Forelimb muscle (tissue), 1 donor: Measurements from ENCODE around the gene FABP7. TPM values are rescaled to one million over a fixed set of nuclear protein-coding genes. Genes with fewer than 3 reads are reported as not detected.

Source experiments
- DNase-seq: peaks from one replicate; pipeline ENCODE4 v3.0.0-alpha.2; 2013; ENCODE audit warnings: low read depth
- polyA plus RNA-seq: library from polyadenylated mRNA; unstranded; fragments of 120-200 nt; gene quantifications from one replicate; pipeline ENCODE4 v1.2.1, GENCODE V29; 2013; ENCODE audit not compliant: insufficient read length

The FABP7 gene
- polyA plus RNA-seq, 1 donor, result 0.44 TPM

DNA sequence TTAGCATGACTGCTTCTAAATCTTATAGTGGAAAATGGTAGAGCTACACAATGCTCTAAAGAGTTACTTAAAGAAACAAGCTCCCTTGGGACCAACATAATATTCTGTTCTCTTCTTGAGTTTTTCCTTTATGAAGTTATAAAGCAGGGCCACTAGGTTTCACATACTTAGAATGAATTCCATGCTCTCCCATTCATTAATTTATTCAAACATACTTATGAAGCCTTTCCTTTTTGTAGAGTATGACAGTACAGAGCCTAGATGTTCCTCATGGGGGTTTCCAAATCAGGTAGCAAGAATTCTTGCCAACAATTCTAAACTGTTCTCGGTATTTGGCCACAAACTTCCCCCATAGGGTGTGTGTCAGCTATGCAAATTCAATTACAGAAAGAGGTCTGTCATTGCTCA, 20.6 kb upstream of the FABP7 start:
- DNase-seq, result no peak

DNA sequence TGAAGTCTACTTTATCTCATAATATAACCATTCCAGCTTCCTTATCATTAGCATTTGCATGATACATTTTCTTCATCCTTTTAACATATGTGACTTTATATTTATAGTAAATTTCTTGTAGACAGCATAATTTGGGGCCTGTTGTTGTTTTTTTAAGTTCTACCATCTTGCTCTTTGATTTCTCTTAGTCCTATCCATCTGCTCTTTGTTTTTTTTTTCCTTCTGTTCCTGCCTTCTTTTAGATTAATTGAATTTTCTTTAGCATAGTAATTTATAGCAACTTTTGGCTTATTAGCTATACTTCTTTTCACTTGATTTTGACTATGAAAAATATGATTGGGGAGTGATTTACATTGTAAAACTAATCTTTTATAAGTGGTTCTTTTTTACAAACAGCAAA, 19.2 kb upstream of the FABP7 start:
- DNase-seq, result no peak

DNA sequence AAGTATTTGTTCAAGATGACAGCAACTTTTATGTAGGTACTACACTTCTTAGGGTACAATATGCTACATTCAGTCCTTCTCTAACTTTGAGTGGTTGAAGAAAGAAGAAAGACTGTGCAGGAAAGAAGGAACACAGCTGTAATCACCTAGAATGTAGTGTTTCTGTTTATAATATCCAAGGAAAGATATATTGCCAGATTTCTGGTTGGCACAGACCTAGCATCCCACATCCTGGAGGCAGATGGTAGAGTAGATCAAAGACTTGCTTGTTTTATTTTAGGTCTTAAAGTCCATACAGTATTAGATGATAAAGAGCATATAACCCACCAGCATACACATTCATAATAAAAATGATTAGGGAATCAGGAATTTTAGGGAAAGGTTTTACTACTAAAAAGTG, 13.3 kb upstream of the FABP7 start:
- DNase-seq, result no peak

DNA sequence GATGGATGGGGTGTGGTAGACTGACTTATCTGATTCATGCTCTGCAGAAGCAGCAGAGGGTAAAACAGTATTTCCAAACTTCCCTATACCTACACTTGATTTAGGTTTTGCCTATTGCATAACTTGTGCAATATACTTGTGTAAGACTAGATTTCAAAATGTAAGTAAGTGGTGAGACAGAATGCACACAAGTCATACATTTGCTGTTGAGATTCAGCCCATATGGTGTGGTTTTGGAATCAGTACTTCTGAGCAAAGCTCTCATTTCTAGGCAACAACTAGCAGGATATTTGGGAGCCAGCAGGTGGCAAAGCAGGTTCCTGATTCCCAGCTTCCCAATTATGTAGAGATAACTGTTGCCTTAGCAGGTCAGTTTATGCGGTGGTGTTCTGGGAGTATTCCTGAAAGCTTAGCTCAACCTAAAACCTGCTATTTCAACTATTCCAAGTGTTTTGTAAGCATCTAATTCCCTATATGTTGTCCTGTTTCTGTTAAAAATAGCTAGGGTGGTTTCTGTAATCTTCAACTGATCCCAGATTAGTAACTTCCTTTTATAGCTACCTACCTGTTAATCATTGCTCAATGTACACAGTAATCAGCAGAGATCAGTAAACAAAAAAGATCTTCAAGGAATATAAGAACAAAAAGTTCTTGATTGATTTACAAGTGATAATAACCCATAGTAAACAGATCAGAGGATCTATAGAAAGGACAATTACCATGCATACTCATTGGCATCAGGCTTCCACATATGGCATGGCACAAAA, 8.5 kb upstream of the FABP7 start:
- no peak for DNase-seq

DNA sequence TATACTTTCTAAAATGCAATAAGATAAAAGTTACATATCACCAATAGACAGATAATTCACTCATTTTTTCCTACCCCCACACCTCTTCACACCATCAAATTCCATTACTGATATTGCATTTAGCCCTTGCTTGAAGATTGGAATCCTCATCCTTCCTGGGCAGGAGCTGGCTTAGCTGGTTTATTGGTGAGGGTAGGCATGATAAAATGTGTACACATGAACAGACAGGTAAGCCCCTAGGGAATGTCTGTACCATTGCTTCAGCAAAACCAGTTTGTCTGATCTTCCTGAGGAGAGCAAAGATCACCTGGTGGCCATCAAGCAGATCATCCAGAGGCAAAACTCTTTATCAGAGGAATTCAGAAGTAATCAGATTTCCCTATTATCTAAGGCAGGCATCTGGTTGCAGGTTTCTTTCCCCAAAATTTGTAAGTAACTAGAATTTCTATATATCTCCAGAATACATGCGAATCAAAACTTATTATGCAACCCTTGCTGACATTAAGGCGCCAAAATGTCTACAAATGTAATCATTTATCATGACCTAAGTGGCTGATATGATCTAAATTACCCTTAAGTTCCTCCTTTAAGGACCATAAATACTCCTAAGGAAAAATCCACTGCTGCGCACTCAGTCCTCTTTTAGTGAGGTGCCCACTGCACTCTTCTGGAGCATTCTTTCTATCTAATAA, 6.6 kb upstream of the FABP7 start:
- no peak for DNase-seq

DNA sequence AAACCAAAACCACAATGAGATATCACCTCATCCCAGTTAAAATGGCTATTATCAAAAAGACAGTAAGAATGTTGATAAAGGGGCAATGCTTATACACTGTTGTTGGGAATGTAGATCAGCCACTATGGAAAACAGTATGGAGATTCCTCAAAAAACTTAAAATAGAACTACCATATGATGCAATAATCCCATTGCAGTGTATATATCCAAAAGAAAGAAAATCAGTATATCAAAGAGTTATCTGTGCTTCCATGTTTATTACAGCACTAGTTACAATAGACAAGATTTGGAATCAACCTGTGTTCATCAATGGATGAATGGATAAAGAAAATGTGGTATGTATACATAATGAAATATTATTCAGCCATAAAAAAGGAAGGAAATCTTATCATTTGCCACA, 3.5 kb upstream of the FABP7 start:
- DNase-seq, result no peak

DNA sequence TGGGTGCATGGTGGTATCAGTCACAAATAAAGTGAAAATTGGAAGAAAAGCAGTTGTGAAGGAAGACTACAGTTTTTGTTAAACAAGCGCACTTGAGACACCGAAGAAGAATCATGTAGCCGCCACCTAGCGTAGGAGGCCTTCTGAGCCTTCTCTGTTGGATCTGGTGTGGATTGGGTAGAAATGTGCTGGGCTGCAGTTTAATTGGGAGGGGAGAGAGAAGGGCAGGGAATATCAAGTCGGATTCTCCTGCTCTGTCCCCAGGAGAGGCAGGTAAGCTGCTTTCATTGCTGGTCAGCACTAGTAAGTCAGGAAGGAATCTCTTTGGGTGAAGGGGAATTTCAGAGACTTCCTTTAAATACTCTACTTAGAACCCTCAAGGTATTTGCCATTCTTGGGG, 1.2 kb upstream of the FABP7 start:
- no peak for DNase-seq

DNA sequence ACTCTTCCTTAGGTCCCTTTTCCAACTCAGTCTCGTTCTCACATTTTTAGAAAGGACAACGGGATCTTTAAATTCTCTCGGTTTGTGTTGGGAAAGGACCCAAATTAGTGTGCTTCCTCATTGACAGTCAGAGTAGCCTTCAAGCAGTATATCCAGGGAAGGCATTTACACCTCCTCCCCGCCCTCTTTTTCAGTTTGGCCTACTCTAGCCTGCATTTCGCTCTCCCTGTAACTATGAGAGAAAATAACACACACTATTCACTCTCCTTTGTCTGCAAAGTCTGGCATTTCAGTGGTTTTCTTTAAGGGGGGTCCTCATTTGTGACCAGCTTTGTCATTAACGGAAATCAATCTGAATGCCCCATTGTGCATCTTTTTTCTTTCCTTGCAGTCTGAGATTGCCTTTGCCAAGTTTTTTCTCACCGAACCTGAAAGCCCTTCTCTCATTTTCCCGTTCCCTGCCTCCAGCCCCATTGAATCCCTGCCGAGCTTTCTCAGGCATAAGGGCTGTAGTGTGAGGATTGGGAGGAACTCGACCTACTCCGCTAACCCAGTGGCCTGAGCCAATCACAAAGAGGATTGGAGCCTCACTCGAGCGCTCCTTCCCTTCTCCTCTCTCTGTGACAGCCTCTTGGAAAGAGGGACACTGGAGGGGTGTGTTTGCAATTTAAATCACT, 393 bp upstream of the FABP7 start:
- no peak for DNase-seq

DNA sequence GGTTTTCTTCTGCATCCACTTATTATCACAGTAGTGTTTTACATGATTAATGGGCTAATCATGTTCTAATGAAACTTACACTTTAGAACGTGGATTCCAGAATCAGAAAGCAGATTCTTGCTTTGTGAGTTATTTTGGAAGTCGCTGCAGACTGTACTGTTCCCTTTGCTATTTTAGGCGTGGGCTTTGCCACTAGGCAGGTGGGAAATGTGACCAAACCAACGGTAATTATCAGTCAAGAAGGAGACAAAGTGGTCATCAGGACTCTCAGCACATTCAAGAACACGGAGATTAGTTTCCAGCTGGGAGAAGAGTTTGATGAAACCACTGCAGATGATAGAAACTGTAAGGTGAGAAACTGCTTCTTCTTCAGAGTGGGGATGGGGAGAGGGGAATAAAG, 598 bp downstream of the FABP7 start:
- DNase-seq, result no peak

DNA sequence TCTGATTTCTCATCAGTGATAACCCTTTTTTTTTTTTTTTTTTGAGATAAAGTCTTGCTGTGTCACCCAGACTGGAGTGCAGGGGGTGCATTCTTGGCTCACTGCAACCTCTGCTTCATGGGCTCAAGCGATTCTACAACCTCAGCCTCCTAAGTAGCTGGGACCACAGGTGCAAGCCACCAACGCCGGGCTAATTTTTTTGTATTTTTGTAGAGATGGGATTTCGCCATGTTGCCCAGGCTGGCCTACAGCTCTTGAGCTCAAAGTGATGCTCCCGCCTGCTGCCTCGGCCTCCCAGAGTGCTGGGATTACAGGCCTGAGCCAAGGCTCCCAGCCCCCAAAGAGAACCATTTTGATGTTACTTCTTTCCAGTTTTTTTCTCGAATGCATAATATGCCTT, 2.2 kb downstream of the FABP7 start:
- DNase-seq, result no peak

DNA sequence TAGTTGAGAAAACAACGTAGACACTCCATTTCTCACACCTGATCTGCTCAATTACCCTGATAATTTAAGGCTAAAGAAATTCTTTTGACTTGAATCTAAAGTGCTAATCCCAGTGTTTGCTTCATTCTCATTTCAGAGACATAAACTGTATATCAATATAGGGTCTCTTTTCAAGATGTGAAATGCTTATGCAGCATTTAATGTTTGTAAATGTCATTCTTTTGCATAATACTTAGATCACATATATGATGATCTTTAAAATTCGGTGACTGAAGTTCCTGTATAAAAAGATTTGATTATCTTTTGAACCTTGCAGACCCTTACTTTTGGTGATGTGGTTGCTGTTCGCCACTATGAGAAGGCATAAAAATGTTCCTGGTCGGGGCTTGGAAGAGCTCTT, 3.9 kb downstream of the FABP7 start:
- DNase-seq, result no peak

DNA sequence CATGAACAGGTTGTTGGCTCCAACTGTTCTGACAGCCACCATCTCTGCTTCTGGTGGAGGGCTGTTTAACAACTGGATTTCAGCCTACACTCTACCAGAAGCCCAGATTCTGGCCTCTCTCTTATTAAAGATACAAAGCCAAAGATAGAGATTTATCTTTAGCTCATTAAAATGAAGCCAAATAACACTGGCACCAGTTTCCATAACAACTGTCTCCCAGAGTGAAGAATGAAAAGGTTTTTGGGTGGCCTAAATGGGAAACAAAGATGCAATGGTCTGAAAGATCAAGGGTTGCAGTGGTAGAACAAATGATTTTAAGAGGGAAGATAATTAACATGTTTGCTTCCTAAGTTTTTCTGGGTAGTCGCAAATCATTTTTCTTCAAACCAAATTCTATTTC, 6.4 kb downstream of the FABP7 start:
- no peak for DNase-seq

DNA sequence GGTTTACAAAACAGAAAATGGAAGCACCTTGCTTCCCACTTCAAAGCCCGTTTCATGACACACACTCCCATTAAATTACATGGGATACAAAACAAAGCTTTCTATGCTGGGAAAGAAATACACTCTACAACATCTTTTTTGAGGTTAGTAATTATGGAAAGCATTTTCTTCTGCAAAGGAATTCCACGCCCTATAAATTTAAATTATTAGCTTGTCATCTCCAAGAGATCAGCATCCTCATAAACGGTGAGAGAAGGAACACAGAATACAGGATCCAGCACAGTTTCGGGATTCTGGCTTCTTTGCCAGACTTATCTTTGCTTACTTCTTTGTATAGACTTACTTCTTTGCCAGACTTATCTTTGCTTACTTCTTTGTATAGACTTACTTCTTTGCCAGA, 8.2 kb downstream of the FABP7 start:
- DNase-seq, result no peak

DNA sequence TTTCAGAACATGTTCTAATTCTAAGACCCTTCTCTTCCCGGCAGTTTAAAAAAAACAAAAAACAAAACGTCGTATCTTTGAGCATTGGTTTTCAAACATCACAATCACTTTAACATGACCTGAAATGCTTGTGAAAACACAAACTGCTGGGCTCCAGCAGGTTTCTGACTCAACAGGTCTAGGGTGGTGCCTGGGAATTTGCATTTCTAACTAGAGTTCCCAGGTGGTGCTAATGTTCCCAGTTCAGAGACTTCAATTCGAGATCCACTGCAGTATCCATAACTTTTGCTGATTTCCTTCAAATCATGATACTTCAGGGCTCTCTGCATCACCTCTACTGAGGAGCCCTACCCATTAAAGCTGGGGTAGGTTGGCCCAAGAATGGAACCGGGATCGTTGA, 8.7 kb downstream of the FABP7 start:
- DNase-seq, result no peak

DNA sequence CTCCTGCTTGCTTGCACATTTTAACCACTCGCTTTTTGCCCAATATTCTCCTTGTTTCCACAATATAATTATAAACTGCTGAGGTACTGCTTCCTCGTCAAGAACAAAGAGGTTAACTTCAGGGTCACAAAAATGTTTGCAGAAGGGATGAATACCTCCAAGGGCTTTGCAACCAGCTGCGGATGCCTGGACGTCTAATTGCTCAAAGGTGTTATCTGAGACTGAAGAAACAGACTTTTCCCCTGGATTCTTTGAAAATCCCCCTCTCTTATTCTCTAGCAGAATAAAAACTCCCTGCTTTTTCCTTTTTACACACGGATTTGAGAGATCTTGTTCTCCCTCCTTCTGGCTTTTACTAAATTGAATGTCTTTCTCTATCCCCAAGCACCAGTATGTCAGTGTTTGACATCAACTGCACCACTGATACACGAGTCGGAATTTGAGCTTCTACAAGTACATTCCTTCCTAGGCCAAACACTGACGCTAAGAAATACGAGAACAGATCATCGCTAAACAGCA, 9.2 kb downstream of the FABP7 start:
- DNase-seq, result peak; percentile 43

DNA sequence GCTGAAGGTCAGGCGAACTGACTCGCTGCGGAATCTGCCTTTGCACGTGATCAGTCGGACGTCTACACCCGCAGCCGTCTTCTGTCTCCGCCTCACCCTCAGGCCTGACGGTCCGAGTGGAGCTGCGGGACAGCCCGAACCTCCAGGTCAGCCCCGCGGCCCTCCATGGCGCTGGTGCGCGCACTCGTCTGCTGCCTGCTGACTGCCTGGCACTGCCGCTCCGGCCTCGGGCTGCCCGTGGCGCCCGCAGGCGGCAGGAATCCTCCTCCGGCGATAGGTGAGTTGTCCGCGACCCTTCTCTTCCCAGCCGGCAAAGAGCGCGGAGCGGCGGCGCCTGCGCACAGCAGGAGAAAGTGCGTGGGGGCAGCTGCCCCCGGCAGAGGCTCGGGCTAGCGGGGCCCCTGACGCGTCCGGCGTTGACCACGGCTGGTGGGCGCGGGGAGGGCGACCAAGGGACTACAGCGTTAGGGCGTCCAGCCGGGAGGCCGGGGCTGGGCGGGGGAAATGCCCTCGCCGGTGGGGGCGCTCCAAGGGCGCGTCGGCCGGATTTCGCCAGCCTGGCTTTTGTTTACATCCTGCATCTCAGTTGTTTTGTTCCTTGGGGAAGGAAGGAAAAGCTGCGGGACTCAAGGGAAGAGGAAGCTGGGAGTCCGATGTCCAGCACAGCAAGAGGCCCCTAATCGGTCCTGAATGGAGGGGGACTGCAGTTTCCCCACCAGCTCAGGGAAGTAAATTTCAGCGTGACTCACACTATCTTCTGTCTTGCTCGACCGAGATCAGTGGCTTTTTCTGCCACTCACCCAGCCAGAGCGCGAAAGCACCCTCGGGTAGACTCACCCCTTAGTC, 9.9 kb downstream of the FABP7 start, which contains the start of gene SMPDL3A:
Gene SMPDL3A (plus strand): TSS at position 77 of the 846 bp plus-strand sequence. CDS start 89 bp downstream, at position 166.
- DNase-seq, result peak; percentile 20

DNA sequence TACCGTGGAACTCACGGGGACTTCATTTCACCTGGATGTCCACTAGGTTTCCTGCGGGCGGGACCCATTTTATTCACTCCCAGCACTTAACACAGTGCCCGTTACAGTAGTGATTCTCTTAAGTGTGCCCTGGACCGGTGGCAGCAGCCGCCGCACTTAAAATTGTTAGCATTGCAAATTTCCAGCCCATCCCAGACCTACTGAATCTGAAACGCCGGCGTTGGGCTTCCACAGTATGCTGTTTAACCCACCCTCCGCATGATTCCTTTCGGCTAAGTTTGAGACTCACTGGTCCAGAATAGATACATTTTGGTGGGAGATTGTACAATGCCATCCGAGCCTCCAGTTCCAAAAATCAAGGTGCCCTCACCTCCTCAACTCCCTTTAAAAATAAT, 10.5 kb downstream of the FABP7 start:
- DNase-seq, result no peak

DNA sequence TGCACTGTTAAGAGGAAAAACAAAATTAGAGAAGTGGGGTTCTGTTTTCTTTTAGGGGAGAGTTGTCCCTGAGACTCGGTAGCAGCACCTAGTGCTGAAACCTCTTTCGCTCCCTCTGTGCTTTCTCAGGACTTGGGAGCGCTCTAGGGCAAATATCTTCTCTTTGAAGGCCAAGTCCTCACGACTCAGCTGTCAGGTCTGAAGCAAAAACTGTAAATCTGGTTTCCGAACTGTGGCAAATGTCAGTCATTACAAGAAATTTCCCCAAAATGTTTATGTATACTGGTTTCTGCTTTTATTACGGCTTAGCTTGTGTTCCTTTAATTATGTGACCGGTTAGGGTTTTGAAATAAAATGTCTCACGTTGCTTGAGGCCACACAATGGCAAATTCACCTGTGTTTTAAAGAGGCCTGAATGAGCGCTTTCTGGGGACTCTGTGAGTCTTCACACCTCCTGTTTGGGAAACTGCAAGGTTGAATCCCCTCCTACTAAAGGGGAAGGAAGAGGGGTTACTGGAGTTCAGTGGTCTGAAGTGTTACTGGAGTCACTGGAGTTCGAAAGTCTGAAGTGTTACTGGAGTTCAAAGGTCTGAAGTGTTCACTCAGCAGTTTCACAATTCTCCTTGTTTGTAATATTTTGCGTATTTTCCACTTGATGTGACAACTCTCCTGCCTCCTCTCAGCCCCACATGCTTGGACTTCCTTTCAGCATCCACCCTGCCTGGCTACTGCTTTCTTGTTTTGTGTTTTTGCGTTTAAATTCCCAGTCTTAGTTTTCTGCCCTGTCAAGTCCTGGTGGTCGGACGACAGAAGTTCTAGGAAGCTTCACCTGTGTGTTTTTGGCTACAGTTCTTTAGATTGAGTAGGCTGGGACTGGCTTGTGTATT, 11.2 kb downstream of the FABP7 start:
- no peak for DNase-seq

DNA sequence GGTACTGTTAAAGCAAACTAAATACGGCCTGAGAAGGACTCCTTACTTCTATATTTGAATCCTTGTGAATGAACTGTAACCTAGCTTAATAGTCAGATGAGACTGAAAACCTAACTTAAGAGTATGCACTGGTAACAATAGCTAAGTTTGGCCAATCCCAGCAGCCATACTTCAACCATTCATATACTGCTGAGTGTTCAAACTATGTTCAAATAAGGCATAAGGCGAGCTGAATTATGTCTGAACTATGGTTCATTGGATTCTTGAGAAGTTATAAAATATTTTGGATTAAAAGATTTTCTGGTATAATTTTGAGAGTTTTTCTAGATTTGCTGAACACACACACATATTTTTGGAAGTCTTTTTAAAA, 11.8 kb downstream of the FABP7 start:
- DNase-seq, result no peak

DNA sequence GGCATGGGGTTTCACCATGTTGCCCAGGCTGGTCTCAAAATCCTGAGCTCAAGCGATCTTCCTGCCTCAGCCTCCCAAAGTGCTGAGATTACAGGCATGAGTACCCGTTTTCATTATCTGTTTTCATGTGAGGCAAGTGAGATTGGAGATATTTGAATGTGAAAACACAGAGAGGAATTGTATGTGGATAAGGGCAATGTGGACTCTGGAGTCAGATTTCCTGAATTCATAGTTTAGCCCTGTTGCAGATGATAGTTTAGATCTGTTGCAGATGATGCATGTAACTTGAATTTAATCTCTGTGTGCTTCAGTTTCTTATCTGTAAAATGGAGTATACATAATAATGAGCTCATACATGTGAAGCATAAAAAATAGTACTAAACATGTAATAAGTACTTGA, 13.2 kb downstream of the FABP7 start:
- no peak for DNase-seq

DNA sequence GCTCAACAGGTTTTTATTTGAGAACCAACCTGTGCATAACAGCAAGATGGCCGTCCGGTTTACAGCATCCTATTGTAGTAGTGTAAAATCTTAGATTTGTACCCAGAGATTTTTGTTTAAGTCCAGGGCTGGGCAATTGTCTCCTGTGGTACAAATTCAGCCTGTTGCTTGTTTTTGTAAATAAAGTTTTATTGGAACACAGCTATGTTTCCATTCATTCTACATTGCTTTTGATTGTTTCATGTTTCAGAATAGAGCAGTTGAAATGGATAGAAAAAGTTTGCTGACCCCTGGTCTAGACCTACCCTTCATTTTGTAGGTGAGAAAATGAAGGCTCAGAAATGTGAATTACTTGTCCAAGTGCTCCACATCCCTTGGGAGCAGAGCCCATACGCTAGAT, 18.0 kb downstream of the FABP7 start:
- no peak for DNase-seq
